GM18498 (cell line): ENCODE data around the gene ATP2B2.

ENCODE experiments used
- ATAC-seq: cut with Tn5 transposase; IDR thresholded peaks from one replicate; pipeline ENCODE4 v1.9.1; 2021; ENCODE audit warnings: mild to moderate bottlenecking, moderate library complexity; ENCODE audit not compliant: unreplicated experiment

Gene ATP2B2

GRCh38 chr3:10434144-10434937, 71.0 kb downstream of the ATP2B2 start:
- ATAC-seq, result no peak

- no peak for ATAC-seq
Measured at GRCh38 chr3:10432931-10433330, 72.5 kb downstream of the ATP2B2 start.

DNA sequence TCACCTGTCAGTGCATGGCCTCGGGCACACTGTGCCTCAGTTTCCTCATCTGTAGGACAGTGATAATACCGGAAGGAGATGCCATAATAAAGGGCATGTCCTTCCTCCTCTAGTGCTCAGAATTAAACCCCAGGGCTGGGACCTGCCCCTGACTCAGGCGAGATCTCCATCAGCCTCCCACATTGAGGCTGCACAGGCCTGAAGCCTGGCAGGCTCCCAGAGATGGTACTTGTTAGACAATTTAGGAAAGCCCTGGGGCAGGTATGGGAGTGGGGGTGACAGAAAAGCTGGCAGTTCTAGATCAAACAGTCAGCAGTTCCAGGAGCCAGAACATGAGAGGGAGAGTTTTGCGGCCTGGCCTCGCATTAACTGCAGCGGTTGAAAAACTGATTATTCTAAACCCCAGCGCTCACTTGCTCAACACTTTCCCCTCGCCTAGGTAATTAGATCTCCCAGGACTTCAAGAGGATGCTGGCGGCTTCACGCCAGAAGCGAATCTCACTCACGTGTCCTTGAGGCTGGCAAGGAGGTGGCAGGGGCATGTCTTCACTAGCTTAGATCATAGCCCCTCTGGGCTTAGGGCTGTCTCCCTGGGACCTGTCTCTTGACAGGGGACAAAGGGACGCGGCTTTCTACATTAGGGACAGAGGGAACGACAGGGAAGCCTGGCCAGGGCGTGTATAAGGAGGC, 73.1 kb downstream of the ATP2B2 start:
- ATAC-seq, result no peak

GRCh38 chr3:10430805-10431204, 74.6 kb downstream of the ATP2B2 start:
- ATAC-seq, result no peak

DNA sequence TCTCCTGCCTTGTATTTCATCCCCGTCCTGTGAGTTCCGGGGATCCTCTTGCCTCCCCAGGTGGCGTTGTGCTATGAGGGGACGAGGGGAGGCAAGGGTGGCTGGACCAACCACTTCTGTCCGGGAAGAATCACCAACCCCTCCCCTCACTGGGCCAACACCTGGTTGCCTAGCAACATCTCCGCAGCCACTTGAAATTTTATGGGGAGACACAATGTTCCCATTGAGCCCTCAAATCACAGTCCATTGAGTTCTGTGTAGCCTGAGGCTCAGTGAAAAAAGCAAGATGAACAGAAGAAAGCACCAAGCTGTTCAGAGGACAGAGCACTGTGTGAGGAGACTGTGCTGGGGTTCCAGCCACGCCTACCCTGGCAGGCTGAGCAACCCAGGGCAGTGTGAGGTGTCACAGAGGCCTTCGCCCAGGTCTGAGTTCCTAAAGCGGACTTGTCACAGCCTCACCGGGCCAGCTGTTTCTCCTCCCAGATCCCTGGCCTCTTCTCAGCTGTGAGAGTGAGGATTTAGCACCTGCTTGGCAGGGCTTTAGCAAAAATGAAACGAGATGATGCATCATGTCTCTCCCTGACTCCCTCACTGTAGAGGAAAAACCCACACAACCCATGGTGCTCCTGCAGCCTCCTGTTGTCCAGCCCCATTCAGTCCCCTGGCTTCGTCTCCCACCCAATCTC, 76.8 kb downstream of the ATP2B2 start:
- ATAC-seq, result no peak

DNA sequence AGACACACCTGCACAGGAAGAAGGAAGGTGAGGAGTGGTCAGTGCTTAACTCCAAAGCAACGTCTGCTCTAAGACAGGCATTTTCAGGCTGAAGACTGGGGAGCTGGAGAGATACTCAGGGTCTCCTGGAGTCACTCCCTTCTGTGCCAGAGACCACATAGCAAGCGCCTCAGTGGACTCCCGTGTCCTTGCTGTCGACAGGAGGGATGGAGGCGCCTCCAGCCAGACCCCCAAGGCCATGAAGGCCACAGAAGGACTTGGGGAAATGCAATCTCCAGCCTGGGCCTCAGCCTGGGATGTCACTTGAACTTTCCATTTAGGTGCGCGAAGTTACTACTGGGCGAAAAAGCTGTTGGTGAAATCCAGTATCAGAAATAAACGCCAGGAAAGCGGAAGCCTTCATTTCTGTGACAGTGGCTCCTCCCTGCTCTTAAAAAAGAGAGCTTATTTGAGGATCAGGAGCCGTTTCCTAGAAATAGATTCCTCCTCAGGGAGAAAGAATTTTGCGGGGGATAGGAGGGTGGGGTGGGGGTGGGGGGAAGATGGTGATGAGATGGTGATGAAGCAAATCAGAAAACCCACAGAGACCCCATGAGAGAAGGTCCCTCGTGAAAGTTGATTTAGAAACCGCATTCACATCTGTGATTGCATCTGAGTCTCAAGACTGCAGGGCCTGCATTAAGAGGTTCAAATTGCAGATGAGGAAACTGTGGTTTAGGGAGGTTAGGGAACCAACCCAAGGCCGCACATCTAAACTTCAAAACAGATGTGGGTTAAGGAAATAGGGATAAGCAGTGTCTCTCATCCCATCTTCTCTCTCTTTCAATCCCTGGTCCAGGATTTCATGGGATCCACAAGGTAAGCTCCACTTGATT, 78.8 kb downstream of the ATP2B2 start:
- no peak for ATAC-seq

DNA sequence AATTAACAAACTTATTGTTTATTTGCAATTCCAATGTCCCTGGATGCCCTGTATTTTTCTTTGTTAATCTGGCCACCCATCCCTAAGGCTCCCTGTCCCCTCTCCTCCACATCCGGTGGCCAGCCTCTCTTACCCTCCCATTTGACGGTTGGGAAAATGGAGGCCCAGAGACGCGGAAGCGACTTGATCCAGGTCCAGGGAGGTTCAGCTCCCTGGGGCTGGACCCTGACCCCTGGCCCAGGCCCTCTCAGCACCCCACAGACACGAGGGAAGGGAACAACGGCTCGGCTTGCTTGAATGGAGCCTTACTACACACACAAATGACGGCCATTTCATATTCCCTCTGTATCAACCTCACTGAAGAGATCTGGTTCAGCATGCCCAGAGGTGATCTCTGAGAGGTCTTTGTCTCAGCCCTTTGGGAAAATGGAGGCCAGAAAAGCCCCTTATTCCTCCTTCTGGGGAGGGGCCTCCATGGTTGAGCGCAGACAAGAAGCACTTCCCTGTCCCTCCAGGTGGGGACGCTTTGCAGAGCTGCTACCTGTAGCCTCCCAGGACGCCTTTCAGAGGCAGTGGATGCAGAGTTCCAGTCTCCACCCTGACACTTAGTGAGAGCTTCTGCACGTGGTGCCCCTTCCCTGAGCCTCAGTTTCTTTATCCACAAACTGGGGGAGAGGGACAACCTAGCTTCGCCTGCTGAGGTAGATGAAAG, 82.1 kb downstream of the ATP2B2 start:
- ATAC-seq, result no peak

DNA sequence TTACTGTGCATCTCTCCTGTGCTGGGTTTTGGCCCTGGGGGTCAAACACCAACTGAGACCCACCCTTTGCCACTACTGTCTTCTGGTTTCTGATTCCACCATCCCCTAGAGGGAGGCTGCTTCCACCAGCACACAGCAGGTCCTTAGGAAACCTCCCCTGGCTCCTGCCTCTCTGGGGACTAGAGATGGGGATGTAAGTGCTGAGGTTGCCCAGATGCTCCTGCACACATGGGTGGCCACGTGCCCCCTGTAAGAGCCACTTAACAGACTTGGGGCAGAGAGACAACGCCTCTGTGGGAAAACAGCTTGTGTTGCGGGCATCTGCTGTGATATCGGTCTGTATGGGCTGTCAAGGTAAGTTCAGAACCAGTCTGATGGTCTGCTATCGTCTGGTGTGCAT, 83.4 kb downstream of the ATP2B2 start:
- ATAC-seq, result no peak

GRCh38 chr3:10420745-10421475, 84.5 kb downstream of the ATP2B2 start:
- ATAC-seq, result no peak

DNA sequence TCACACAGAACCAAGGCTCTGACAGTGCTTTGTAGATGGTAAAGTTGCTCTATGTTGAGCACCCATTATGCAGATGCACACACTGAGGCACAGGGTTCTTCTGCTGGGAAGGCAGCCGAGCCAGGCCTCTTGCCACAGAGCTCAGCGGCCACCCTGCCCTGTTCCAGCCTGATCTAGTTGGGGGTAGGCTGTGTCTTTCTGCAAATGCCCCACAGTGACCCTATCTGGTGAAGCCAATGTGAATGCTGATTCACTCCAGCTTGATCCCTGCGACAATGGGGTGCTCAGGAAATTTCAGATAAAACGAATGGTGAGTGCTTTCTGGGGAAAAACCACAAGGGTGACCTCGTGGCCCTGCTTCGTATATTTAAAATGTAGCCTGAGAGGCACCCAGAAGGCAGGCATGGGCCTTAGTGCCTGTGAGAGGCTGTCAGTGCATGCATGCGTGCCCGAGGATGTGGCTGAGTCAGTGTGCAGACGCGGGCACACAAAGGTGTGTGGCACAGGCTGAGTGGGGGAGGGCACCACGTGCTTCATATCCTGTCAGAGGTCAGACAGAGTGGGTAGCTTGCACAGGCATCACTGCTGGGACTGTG, 85.7 kb downstream of the ATP2B2 start:
- no peak for ATAC-seq

GRCh38 chr3:10417847-10418246, 87.5 kb downstream of the ATP2B2 start:
- no peak for ATAC-seq

DNA sequence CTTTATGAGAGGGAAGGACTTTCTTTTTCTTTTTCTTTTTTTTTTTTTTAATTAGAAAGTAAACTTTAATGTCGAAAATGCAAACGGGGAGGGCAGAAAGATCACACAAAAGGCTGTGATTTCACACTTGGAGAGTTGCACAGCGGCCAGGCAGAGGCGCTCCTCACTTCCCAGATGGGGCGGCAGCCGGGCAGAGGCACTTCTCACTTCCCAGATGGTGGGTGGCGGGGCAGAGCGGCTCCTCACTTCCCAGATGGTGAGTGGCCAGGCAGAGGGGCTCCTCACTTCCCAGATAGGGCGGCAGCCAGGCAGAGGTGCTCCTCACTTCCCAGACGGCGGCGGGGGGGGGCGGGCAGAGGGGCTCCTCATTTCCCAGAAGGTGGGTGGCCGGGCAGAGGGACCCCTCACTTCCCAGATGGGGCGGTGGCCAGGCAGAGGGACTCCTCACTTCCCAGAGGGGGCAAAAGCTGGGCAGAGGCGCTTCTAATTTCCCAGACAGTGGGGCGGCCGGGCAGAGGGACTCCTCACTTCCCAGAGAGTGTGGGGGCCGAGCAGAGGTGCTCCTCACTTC, 88.6 kb downstream of the ATP2B2 start:
- no peak for ATAC-seq

DNA sequence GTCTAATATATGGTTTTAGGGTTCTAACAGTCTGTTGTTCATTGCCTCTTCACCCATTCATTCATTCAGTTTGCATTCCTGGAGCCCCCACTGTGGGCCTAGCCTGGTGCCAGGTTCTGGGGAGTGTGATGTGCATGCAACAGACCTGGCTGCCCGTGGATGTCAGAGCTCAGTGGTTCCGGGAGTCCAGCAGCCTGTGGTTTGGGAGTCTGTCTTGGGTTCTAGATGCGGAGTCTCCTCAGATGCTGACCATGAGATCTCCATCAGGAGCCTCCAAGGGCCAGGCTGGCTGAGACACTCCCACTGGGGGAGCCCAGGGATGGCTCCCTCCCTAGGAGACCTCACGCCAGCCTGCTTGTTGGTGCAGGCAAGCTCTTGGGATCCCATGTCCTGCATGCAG, 92.3 kb downstream of the ATP2B2 start:
- ATAC-seq, result no peak

DNA sequence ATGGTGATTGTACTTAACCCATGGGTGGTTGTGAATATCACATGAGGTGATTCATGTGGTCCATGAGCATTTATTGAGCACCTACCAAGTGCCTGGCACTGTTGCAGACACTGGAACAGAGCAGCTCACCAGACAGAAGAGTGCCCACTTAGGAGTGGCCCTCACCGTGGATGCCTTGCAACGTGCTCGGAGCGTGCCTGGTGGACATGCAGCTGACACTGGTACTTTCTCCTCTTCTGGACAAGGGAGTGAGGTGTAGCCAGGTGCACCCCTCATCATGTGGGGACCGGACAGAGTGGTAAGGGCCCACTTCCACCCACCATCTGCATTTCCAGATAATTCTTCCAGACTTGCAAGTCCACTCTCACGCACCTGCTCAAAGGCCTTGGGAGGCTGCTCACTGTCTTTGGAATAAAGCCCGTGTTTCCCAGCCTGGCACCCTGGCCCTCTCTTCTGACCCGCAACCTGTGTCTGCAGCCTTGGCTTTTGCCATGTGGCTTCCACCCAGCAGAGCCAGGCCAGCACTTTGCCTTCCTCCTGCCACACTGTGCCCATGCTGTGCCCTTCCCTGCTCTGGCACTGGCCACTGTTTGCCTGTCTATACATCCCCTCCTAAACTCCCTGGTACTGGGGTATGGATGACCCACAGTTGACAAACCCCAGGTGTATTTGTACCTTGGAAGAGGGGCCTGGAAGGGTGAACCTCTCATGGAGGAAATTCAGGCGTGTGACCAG, 93.6 kb downstream of the ATP2B2 start:
- ATAC-seq, result no peak

DNA sequence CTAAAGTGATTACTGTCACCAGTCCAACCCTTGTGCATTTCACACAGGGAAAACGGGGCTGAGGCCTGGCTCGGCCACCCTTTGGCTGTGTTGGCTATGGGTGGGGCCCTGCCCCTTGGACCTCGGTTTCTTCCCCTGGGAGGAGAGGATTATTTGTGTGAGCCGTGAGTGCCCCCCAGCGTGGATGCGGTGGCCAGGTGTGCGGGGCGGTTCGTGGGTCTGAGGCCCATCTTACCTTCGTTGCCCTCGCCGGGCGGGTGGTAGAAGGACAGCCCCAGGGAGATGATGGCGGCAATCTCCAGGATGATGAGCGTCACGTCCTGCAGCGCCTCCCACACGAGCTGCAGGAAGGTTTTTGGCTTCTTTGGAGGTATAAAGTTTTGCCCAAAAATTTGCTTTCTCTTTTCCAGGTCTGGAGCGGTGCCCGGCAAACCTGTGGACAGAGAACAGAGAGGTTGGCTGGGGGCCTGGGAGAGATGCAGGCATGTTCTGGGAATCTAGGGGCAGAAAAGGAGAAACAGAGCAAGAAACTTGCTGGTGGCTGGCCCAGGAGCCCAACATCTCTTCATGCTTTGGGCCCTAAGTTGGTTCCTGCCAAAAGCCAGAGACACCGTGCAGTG, 94.9 kb downstream of the ATP2B2 start:
- ATAC-seq, result no peak

GRCh38 chr3:10408680-10409079, 96.7 kb downstream of the ATP2B2 start:
- no peak for ATAC-seq

DNA sequence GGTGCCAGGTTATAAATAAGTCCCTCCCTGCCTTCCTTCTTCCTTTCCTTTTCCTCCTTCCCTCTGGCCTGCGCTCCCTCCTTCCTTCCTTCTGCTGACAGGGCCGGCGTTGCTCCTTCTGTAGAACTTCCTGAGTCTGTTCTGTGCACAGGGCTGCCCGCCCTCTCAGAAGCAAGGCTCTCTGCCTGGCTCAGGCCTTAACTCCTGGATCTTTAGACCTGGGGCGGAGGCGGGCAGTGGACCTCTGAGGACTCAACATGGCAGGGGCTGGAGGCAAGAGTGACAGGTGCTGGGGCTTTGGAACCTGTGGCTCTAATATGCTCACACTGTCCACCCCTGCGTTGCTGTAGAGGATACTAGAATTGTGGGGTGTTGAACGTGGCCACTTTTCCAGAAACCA, 98.0 kb downstream of the ATP2B2 start:
- no peak for ATAC-seq

DNA sequence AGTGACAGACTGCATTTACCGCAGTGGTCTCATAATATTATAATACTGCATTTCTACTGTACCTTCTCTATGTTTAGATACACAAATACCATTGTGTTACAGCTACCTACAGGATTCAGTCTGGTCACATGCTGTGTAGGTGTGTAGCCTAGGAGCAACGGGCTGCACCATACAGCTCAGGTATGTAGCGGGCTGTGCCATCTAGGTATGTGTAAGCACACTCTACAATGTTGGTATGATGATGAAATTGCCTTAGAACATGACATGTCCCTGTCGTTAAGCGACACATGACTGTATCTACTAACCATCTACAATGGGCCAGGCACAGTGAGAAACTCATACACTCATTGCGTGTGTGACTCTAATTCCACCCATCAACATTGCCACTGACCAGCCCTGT, 99.0 kb downstream of the ATP2B2 start:
- ATAC-seq, result no peak
